Activated T-cell treated with anti-CD3 and anti-CD28 coated beads, Interleukin-2, amount 50 U/mL, for 1 hour (primary cell): ENCODE results near the gene OLFM2.
"Not testable (repeated sequence)": the region's sequence is repeated elsewhere in the genome, so short reads cannot be mapped to it uniquely, and the experiment has no call there.

Experiments used
- DNase-seq: peaks from one replicate; pipeline ENCODE4 v3.0.0-alpha.2; 2020

The OLFM2 gene

GRCh38 chr19:9941231-9941630 is 4.9 kb upstream of the OLFM2 start:
- no peak for DNase-seq

- no peak for DNase-seq
Observed at GRCh38 chr19:9940778-9941177, 4.5 kb upstream of the OLFM2 start.

GRCh38 chr19:9939301-9939913 is 3.1 kb upstream of the OLFM2 start:
- DNase-seq: no peak

GRCh38 chr19:9937001-9937411 is 691 bp upstream of the OLFM2 start:
- no peak for DNase-seq

GRCh38 chr19:9935506-9936325 is 599 bp downstream of the OLFM2 start:
- no peak for DNase-seq

GRCh38 chr19:9934132-9934950 is 2.0 kb downstream of the OLFM2 start:
- peak; percentile 88 for DNase-seq

GRCh38 chr19:9932835-9933234 is 3.5 kb downstream of the OLFM2 start:
- DNase-seq: no peak

- no peak for DNase-seq
Observed at GRCh38 chr19:9931629-9932028, 4.7 kb downstream of the OLFM2 start.

GRCh38 chr19:9923440-9923839 is 12.9 kb downstream of the OLFM2 start:
- no peak for DNase-seq

GRCh38 chr19:9922782-9923379 is 13.4 kb downstream of the OLFM2 start:
- not testable (repeated sequence) for DNase-seq

GRCh38 chr19:9917321-9917720 is 19.0 kb downstream of the OLFM2 start:
- no peak for DNase-seq

- no peak for DNase-seq
Observed at GRCh38 chr19:9916719-9917118, 19.6 kb downstream of the OLFM2 start.

- peak; percentile 87 for DNase-seq
Observed at GRCh38 chr19:9914315-9915207, 21.8 kb downstream of the OLFM2 start.

GRCh38 chr19:9914001-9914314 is 22.4 kb downstream of the OLFM2 start:
- peak; percentile 28 for DNase-seq

- peak; percentile 28 for DNase-seq
Observed at GRCh38 chr19:9913237-9914000, 22.9 kb downstream of the OLFM2 start.

GRCh38 chr19:9912551-9913236 is 23.6 kb downstream of the OLFM2 start:
- no peak for DNase-seq

GRCh38 chr19:9911524-9912185 is 24.7 kb downstream of the OLFM2 start:
- no peak for DNase-seq

GRCh38 chr19:9910625-9911024 is 25.7 kb downstream of the OLFM2 start:
- no peak for DNase-seq

GRCh38 chr19:9909251-9909650 is 27.1 kb downstream of the OLFM2 start:
- DNase-seq: no peak

GRCh38 chr19:9906475-9907087 is 29.7 kb downstream of the OLFM2 start:
- DNase-seq: no peak
